Ammon's horn (tissue), 1 donor: ENCODE measurements around the gene PIK3CD.
"Not testable (repeated sequence)": the region's sequence is repeated elsewhere in the genome, so short reads cannot be mapped to it uniquely, and the experiment has no call there.

Experiments
- DNase-seq: peaks from one replicate; pipeline ENCODE4 v3.0.0-alpha.2; 2016; ENCODE audit warnings: low spot score

PIK3CD gene

DNA sequence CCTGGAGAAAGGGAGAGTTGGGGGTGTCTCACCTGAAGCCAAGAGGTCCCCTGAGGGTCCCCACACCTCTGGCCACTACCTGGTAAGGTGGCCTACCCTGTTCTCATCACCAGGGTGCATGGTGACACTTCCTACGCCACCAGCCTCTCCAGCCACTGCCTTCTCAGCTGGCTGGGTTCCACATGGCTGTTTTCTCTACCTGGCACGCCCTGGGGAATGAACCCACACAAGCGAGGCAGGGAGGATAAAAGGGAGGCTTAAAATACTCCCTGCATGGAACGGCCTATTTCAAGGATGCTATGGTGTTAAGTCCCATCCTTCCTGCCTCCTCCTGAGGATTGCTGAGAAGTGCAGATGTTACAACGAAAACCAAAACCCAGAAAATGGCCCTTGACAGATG lies 84.7 kb downstream of the PIK3CD start:
- no peak for DNase-seq

DNA sequence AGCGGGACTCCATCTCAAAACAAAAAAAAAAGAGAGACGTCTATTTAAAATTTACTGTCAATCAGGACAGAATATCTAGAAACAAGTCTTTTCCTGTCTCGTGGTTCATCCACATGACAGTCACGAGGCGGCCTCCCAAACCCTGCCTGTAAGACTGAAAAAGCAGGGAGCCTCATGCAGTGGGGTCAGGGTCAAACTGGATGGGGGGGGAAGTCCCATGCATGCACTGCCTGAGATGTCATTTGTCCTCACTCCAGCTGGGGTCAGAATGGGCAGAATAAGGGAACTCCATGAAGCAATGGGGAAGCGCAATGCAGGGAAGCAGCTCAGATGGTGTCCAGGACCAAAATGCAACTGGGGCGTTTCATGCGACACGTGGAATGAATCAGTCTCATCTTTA lies 85.5 kb downstream of the PIK3CD start:
- no peak for DNase-seq

DNA sequence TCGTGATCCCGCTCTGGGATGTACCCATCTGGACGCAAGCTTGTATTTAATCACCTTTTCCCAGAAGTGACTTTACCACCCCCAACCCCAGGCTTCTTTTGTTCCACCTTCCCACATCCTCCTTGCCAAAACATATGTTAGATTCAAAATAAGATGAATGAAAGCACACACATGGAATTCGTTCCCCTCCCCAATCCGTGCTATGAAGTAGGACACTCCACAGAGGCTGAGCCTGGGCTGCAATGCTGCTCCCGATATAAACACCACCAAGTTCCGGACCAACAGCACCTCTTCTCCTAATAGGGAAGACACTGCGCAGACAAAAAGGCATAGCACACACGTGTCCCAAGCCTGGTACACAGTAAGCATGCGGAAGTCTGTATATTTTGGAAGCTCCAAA lies 86.1 kb downstream of the PIK3CD start:
- DNase-seq = no peak

DNA sequence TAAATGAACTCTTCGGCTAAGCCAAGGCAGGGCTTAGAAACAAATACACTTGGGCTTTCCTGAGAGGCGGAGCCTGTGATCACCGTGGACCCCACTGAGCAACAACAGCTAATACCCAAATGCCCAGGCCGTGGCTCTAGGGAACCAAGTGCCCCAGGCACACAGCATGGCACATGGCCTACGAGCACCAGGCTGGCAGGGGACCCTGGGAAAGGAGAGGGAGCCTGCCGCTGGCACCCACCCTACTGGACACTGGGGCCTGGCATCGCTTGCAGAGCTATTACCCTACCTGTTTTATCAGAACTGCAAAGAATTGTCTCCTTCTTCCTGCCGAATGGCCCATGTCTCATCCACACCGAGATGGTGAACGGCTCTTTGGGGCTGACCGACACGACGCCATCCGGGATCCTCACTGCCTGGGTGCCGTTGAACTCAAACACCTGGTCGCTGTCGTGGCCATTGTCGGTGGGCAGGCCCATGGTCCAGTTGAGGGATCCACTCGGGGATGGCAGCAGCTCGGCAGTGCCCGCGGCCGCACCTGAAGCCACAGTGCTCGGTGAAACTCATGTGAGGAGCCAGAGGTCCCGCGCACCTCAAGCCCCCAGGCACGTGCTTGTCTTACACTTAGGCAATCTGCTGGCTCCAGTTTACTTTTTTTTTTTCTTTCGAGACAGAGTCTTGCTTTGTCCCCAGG lies 92.7 kb downstream of the PIK3CD start:
- DNase-seq = no peak

DNA sequence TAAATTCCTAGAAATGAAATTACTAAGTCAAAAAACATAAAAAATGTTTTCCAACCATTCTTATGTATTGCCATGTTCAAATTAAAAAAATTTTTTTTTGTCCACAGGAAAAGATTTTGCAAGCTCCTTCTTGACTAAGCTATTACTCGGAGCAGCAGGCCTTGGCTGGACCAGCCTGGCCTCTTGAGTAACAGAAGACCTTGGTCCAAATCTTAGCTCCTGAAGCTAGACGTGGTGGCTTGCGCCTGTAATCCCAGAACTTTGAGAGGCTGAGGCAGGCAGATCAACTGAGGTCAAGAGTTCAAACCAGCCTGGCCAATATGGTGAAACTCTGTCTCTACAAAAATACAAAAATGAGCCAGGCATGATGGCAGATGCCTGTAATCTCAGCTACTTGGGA lies 94.7 kb downstream of the PIK3CD start:
- DNase-seq = no peak

DNA sequence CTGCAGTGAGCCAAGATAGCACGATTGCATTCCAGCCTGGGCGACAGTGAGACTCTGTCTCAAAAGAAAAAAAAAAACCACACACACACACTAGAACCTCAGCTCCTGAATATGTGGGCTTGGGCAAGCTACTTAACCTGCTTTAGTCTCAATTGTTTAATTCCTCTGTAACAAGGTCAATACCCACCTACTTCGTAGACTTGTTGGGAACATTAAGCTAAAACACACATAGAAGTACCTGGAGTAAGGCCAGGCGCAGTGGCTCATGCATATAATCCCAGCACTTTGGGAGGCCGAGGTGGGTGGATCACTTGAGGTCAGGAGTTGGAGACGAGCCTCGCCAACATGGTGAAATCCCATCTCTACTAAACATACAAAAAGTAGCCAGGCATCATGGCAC lies 95.1 kb downstream of the PIK3CD start:
- no peak for DNase-seq

GRCh38 chr1:9748391-9748790 lies 96.9 kb downstream of the PIK3CD start:
- DNase-seq = not testable (repeated sequence)

GRCh38 chr1:9749361-9749760 lies 97.8 kb downstream of the PIK3CD start:
- no peak for DNase-seq

DNA sequence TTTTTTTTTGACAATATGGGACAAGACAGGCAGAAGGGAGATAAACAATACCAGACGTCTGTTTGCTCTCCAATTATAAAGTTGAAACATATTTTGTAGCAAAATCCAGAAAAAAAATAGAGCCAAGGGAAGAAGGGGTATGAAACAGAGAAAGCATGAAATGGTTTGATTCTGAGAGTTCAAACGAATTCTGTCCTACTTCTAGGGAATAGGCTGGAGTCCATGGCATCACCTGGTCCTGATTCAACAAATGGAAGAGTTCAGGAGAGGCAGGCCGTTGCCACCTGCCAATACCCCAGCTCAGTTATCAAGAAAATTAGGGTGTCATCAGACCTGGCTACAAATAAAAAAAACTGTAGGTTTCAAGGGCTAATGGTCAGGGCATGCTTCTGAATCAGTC lies 100.4 kb downstream of the PIK3CD start:
- no peak for DNase-seq

- DNase-seq = no peak
These were observed 101.6 kb downstream of the PIK3CD start for GRCh38 chr1:9753121-9753531.

GRCh38 chr1:9755441-9755995 lies 104.0 kb downstream of the PIK3CD start:
- DNase-seq = no peak

GRCh38 chr1:9758559-9759121 lies 107.1 kb downstream of the PIK3CD start:
- peak; percentile 42 for DNase-seq

DNA sequence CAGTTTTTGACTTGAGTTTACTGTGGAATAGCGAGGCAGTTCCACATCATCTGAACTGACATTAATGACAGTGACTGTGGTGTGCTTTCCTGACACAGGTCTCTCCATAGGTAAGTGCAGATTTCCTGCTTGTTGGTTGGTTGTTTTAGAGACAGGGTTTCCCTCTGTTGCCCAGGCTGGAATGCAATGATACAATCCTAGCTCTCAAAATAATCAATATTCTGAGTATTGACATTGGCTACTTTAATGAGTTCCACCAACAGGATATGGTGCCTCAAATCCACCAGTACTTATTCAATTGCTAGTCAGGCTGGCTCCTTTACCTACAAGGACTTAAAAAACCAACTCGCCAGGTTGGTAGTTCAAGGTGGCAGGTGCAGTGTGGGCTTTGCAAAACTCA lies 108.4 kb downstream of the PIK3CD start:
- DNase-seq = no peak

DNA sequence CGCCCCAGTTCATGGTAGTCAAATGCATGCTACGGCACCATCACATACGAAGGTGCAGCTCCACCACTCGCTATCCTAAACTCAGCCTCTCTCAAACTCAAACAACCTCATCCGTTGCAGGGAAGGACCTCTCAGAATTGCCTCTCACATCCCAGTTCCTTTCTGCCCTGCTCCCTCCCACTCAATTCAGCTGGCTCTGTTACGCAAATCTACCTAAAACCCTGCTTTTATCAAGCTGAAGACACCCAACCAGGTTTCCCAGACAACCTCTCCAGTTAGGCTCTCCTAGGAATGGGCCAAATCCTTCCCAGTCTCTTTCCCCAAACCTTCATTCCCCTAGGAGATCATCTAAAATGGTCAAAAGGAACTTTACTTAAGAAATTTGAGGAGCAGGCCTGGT lies 109.3 kb downstream of the PIK3CD start:
- DNase-seq = no peak

- no peak for DNase-seq
These were observed 110.3 kb downstream of the PIK3CD start for GRCh38 chr1:9761855-9762254.

- DNase-seq = not testable (repeated sequence)
These were observed 110.9 kb downstream of the PIK3CD start for GRCh38 chr1:9762446-9762845.

DNA sequence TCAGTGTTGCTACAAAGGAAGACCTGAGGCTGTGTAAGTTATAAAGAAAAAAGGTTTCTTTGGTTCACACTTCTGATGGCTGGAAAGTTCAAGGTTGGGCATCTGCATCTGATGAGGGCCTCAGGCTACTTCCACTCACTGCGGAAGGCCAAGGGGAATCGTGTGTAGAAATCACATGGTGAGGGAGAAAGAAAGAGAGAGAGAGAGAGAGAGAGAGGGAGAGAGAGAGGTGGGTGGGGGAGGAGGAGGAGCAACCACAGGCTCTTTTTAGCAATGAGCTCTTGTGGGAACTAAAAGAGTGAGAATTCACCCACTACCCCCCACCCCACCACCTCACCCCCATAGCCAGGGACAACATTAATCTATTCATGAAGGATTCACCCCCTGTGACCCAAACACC lies 112.4 kb downstream of the PIK3CD start:
- no peak for DNase-seq

- DNase-seq = no peak
These were observed 113.0 kb downstream of the PIK3CD start for GRCh38 chr1:9764550-9764949.

GRCh38 chr1:9766759-9767442 lies 115.4 kb downstream of the PIK3CD start:
- DNase-seq = peak; percentile 35

DNA sequence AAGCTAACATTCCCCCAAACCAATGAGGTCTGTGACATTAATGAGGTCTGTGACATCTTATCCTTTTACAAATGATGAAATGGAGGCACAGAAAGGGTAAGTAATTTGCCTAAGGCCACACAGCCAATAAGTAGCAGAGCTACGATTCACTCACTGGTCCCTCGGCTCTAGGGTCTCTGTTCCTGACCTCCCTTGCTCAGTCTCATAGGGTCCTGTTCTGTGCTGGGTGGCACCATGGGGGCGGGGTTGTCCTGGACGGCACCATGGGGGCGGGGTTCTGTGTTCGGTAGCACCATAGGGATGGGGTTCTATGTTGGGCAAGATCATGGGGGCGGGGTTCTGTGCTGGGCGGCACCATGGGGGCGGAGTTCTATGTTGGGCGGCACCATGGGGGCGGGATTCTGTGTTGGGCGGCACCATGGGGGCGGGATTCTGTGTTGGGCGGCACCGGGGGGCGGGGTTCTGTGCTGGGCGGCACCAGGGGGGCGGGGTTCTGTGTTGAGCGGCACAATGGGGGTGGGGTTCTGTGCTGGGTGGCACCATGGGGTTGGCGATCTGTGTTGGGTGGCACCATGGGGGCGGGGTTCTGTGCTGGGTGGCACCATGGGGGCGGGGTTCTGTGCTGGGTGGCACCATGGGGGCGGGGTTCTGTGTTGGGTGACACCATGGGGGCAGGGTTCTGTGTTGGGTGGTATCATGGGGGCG lies 116.6 kb downstream of the PIK3CD start:
- DNase-seq = no peak

DNA sequence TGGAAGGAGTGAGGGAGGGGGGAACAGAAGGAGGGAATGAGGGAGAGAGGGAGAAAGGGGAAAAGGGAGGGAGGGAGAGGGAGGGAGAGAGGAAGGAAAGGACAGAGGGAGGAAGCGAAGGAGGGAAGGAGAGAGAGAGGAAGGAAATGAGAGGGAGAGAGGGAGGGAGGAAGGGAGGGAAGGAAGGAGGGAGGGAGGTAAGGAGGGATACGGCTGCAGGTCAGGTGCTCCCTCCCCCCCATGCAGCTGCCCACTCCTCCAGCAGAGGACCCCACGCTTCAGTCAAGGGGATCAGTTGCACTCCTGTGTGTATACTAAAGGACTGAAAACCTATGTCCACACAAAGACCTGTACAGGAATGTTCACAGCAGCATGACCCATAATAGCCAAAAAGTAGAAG lies 117.5 kb downstream of the PIK3CD start:
- no peak for DNase-seq

DNA sequence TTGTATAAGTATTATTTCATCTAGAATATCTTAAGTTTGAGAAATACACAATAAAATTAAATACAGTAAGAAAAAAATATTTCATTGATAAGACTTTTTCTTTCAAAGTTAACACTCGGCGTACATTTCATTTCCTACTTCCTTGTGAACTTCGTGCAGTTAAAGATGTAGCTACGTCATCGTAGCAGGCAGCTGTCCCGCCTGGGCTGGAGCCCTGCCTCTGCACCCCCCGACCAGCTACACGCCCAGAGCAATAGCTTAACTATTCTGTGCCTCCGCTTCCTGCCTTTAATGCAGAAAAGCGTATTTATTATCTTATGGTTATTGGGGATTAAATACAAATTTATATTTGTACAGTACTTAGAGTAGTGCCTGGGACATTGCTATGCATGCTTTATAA lies 118.8 kb downstream of the PIK3CD start:
- DNase-seq = no peak
